G401 (cell line): ENCODE results near the gene KAZALD1. TPM values are rescaled to one million over a fixed set of nuclear protein-coding genes. Genes with fewer than 3 reads are reported as not detected.

Experiments
- DNase-seq: peaks from one replicate; pipeline ENCODE4 v3.0.0-alpha.2; 2015; ENCODE audit warnings: low spot score
- in situ Hi-C: cut with HindIII; loops from 2 replicates; pipeline ENCODE4 v1.10.0; 2016; ENCODE audit warnings: low sequenced_read_pairs, mixed read lengths
- total RNA-seq: library from RNA; depleted of rRNA; stranded (reverse); fragments of >200 nt; shearing (Covaris generic); gene quantifications from 2 replicates; pipeline ENCODE4 v1.2.3, GENCODE V29; 2014; rRNA removed

The KAZALD1 gene
- total RNA-seq, 1 experiment from 2014 or later: 105 TPM

DNA sequence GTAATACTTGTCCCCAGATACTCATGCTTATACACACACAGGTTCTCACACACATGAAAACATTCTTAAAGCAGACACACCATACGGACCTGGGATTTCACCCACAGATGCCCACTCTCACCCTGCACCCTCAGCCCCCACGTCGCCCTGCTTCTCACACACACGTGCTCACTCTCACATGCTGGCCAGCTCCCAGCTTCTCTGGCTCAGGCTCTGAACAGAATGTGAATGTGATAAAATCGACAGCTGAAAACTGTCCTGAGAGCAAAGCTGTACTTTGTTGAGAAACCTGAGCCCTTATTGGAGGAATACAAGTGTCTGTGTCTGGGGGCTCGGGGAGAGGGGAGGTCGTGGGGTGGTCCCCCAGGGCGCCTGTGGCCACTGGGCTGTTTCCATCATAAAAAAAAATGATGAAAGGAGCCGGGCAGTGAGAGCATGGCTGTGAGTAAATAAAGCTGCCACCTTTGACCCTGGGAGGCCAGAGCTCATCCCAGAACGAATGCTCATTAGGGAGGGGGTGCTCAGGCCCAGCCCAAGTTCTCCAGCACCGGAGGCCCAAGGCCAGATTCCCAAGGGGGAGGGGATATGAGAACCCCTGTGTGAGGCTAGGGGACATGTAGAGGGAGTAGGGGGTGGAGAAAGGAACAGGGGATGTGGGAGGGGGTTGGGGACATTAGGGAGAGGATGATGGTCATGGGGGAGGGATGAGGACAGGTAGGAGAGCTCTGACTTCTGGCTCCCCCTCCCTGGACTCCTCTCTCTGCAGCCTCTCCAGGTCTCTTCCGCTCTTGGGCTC is 51.2 kb downstream of the KAZALD1 start:
- in situ Hi-C loops: no loop called here

DNA sequence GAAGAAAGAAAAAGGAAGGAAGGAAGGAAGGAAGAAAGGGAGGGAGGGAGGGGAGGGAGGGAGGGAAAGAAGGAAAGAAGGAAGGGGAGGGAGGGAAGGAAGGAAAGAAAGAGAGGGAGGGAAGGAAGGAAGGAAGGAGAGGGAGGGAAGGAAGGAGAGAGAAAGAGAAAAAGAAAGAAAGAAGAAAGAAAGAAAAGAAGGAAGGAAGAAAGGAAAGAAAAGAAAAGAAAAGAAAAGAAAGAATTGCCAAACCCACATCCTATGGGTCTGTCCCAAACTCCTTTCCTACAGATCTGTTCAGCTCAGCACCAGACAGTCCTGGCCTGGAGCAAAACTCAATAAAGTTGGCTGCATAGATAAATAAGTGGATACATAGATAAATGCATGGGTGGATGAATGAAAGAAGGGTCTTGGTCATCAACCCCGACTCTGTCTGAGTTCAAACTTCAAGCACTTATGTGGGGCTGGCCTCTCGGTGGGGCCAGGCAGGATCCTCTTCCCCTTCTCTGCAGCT is 52.2 kb downstream of the KAZALD1 start:
- in situ Hi-C loops: no loop called here

More for the DNA sequence above, 51.2 kb downstream of the KAZALD1 start:
- no peak for DNase-seq

DNA sequence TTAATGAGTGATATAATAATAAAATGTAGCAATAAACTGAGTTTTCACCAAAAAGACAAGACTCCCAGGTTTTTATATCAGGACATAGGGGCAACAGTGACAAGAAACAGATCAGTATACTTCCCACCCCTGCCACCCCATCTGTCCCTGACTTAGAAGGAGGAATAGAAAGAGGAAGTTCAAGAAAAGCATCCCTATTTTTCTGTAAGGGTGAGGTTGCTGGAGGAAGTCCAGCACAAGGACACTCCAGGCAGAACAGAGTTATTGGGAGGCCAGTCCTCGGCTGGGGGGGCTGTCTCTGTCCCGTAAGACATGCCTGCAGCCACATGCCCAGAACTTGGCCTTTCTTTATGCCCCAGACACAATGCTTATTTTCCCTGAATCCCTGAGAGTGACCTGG is 52.9 kb downstream of the KAZALD1 start:
- DNase-seq: no peak
- in situ Hi-C loops: no loop called here

More for the DNA sequence above, 52.2 kb downstream of the KAZALD1 start:
- DNase-seq: no peak

Other genes with a start within 250 kb of the KAZALD1 start
- 37.0 and 46.2 TPM in 2 replicates for gene SLF2, start 149.0 kb upstream of the KAZALD1 start, total RNA-seq
- 15.3 and 36.2 TPM in 2 replicates for gene SEMA4G, start 92.5 kb upstream of the KAZALD1 start, total RNA-seq
- gene MRPL43, start 74.5 kb upstream of the KAZALD1 start, total RNA-seq: 91.6 and 117 TPM in 2 replicates
- gene TWNK, start 74.4 kb upstream of the KAZALD1 start, total RNA-seq: 20.9 and 21.7 TPM in 2 replicates
- gene LZTS2, start 62.2 kb upstream of the KAZALD1 start, total RNA-seq: 146 and 166 TPM in 2 replicates
- gene PDZD7, start 30.9 kb upstream of the KAZALD1 start, total RNA-seq: 2.4 and 4.5 TPM in 2 replicates
- 58.9 and 65.7 TPM in 2 replicates for gene SFXN3, start 30.8 kb upstream of the KAZALD1 start, total RNA-seq
- 0.14 TPM in 1 of 2 replicates, not detected in the other for gene TLX1, start 69.3 kb downstream of the KAZALD1 start, total RNA-seq
- gene LBX1, start 167.5 kb downstream of the KAZALD1 start, total RNA-seq: 17.5 and 32.2 TPM in 2 replicates